HG02571 (cell line): ENCODE measurements around the gene HDAC4.

Experiments used
- ATAC-seq: cut with Tn5 transposase; IDR thresholded peaks from one replicate; pipeline ENCODE4 v1.9.1; 2021; ENCODE audit warnings: mild to moderate bottlenecking, moderate library complexity; ENCODE audit not compliant: unreplicated experiment

The HDAC4 gene

DNA sequence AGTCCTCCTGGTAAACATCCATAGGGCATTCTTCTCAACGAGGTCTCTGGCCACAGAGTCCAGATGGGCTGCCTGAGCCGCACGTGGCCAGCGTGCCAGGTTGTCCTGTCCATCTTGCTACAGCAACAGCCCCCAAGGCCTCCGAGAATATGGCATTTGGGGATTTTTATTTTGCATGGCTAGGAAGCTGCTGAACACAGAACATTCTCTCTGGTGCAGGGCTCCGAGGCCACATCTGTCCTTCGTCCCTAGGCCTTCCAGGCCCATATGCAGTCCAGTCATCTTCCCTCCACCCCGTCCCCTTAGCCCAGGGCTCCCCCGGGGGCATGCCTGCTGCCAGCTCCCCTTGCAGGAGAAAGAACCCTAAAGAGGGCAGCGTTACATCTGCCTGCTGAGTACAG is 2.3 kb downstream of the HDAC4 start:
- ATAC-seq: no peak

DNA sequence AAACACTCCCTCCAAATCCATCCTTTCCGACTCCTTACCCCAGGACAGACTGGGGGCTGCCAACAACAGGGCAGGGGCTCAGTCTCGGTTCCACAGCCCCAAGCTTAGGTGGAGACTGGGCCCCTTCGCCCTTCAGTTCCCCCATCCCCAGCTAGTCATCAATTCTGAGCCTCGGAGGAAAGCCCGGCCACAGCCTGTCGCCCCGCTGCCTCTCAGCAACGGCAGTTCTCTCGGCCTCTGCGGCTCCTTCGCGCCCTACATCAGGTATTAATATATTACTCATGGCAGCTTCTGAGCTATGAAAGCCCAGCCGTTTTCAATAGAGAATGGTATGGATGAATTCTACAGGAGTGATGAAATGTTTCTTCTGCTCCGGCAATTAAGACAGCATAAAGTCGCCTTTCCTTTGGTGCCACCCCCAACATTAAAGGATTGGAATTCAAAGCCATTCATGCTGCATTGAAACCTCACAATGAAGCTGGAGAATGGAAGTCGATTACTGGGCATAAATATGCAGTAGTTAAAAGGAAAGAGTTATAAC is 2.8 kb downstream of the HDAC4 start:
- ATAC-seq: no peak

DNA sequence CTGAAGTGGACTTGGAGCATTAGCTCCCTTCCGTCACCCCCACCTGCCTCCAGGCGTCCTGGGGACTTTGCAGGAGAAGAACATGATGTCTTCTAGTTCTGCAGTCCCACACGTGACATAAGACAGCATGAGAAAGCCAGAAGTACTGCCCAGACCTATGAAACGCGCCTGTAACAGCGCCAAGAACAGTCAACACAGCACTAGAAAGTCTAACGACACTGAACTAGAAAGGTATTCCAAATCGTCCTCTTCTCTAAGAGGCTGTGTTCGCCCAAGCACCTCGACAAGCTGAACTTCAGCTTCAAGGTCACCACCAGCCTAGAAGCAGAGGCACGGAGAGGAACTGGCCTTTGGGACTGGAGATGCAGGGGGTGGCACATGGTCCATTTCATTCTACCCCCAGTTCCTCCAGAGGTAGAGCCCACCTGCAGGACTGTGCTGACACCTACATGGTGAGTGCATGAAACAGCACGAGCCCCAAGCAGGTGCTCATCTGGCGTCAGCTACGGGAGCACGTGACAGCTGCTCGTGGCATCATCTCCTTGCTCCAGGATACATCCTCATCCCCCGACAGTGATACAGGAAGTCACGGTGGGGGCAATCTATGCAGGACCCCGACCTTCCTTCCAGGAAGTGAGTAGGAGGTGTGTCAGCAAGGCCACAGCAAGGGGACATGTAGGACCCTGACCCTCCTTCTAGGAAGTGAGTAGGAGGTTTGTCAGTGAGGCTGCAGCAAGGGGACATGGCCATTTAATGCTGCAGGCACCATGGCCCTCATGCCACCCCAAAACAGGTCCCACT is 3.7 kb downstream of the HDAC4 start:
- no peak for ATAC-seq

DNA sequence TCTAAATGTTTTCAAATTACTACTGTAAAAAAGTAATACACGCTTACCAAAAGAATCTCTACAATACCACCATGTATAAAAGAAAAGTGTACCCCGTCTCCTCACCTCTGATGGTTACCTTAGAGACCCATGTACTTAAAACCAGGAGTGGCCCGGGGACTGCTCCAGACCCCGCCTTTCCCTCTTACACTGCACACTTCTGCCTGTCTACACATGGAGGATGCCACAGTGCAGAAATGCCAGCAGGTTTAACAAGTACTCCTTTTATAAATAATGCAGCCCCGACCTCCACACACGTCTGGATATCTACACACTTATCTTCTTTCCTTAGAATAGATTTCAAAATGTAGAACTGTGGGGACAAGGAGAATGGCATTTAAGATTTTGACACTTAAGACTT is 5.3 kb downstream of the HDAC4 start:
- no peak for ATAC-seq

DNA sequence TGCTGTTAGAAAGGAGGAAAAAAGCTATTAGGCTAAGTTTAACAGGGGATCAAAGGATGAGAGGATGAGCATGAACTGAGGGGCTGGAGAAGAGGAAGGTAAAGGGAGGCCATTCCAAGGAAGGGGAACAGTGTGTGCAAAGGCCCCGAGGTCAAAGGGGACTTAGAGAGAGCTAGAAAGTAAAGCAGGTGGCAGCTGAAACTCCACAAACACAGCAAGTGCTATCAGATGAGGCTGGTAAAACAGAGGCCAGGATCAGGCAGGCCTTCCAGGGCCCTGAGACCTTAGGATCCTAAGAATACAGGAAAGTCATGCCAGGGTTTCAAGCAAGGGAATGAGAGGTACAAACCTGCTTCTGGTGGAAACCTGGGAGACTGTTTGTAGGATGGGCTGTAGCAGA is 5.8 kb downstream of the HDAC4 start:
- ATAC-seq: no peak

DNA sequence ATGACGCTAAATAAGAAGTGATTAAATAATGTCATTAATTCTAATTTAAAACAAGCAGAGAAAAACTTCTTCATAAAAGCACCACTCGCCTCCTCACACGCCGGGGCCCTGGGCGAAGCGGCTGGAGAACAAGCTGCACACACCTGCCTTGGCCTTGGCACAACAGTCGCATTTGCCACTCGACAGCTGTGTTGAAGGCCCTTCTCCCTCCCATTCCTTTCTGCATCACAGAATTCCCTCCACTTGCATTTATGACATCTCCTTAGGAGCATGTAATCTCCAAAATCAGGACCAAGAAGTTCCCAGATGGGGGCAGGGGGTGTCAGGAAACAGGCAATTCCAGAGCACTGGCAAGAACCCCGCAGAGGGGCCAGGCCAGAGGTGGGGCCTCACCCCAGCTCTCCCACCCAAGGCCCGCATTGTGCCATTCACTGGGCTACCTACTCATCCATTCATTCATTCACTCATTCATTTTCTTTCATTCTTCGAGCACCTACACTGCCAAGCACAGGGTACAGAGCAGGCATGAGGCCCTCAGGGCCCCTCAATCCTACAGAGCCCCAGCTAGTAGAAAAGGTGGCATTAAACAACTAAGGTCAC is 6.4 kb downstream of the HDAC4 start:
- no peak for ATAC-seq

DNA sequence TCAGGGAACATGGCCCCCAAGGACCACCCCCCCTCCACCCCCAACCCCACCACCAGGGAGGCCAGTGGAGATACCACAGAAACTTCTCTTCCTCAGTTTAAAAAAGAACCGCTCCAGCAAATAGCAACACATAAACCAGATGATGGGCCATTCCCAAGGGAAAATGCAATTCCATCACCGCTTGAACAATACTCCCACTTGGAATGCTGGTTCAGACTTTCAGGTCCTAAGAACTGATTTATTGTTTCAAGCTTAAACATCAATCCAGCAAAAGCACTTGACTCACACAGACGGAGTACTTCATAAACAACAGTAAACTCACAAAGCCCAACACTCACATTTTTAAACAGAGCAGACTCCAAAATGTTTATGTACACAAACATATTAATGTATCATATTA is 6.9 kb downstream of the HDAC4 start:
- ATAC-seq: no peak

DNA sequence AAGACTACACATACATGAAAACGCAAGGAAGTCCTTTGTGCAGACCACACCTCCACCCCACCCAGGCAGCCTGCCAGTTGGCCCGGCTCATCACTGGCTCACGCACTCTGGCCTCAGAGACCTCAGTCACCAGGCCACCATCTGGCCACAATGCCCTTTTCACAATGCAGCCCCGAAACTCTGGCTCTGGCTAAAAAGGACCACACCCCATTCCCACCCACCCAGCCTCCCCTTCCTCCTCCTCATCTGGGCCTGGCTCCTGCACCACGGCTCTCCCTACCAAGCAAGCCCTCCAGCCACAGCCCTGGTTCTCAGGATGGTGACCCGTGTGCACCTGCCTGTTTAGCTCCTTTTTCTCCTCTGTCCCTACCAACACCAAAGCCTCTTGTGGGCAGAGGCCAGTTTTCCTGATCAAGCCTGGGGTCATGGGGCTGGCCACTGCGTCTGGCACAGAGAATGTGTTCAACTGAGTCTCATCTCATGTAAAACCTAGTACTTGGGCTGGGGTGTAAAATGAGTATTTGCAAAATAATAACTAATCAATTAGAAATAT is 7.4 kb downstream of the HDAC4 start:
- ATAC-seq: no peak

DNA sequence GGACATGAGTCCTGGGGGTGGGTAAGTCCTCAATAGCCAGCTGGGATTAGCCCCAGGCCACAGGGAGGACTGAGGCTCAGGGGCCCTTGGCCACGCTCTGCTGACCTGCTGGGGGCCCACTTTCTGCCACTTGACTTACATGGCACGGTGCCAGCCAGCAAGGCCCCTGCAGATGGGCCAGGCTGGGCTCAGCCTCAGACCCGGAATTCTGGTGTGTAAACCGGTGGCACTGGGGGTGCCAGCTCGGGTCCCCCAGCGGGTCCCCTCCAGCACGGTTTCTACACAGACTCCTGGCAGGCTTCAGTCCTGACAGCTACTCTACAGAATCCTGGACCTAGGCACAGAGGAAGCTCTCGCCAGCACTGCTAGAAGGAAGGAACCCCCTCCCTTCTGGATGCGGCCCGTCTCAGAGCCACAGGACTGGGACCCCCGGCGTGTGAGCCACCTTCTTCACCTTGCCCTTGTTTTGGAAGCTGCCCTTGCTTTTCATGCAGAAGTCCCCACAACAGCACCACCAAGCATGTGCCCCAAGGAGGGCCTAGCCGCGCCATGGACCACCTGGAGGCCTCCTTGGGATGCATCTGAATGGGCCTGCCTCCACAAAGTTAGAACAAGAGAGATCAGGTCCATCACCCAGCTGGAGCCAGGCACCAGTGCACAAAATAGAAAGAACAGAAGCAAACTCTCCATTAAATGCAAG is 8.0 kb downstream of the HDAC4 start:
- no peak for ATAC-seq

DNA sequence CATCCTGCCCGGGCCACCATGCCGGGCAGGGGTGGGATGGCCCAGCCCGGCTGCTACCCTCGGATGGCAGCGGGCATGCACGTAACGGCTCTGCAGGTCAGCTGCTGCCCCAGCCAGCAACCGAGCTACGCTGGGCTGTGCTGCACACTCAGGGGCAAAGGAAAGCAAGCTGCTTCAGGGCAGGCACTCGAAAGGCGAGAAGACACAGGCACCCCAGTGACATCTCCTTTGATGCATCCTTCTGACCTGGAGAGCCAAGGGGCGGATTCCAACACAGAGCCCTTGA is 8.8 kb downstream of the HDAC4 start:
- ATAC-seq: no peak

DNA sequence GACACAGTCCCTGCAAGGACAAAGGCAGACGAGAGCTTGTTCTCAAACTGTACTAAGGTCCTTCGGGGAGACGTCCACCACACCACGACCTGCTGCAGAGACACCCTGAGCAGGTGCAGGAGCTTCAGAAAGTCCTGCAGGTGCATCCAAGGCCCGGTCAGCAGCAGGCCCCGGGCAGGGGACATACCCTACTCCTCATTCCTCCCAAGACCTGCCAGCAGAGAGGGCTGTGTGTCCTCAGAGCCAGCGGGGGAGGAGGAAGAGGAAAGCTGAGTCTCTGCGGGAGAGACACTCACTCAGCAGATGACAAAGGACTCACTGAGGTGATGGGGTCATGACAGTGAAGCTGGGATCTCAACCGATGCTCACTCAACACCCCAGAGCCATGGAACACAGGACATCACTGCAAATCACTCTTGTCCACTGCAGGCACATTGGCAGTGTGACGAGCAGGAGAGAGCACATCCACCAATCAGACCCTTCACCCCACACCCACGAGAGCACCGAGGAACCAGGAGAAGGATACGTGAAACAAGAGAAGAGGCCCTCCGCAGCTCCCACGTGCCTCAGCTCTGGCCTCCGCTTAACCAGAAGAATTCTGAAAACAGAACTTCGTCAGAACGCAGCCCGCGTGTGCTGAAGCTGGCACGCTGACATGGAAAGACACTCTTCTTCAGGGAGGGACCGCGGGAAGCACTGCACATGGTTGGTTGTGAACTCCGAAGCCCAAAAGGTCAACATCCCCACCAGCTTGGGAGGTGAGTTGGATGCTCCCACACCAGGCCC is 9.3 kb downstream of the HDAC4 start:
- ATAC-seq: no peak

DNA sequence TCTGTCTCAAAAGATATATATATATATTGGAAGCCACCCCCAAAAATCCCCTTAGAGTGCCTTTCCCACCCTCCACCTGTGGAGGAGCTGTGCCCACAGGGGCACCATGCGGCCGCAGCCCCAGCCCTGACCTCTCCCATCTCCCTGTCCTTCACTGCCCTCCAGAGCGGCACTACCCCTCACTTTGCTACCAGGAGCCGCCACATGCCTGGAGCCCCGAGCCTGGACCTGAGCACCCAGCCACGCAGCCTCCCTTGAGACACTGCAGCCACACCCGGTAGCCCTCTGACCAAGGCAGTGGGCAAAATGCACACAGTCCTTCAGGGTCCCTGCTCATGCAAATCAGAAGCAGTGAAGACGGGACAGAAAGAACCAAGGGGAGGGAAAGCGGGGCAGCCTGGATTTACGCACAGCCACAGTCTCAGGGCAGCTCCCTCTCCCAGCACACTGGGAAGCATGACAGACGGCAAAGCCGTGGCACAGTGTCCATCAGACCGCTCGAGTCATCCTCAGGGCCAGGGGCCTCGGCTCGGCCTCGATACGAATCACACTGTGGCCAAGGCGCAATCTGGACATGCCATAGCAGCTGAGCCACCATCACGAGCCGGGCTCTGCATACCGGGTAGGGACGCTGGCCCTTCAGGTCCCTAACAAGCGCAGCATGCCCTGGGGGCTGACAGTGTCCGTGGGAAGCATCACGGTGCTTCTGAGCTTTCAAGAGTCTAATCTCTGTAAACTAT is 10.1 kb downstream of the HDAC4 start:
- no peak for ATAC-seq

DNA sequence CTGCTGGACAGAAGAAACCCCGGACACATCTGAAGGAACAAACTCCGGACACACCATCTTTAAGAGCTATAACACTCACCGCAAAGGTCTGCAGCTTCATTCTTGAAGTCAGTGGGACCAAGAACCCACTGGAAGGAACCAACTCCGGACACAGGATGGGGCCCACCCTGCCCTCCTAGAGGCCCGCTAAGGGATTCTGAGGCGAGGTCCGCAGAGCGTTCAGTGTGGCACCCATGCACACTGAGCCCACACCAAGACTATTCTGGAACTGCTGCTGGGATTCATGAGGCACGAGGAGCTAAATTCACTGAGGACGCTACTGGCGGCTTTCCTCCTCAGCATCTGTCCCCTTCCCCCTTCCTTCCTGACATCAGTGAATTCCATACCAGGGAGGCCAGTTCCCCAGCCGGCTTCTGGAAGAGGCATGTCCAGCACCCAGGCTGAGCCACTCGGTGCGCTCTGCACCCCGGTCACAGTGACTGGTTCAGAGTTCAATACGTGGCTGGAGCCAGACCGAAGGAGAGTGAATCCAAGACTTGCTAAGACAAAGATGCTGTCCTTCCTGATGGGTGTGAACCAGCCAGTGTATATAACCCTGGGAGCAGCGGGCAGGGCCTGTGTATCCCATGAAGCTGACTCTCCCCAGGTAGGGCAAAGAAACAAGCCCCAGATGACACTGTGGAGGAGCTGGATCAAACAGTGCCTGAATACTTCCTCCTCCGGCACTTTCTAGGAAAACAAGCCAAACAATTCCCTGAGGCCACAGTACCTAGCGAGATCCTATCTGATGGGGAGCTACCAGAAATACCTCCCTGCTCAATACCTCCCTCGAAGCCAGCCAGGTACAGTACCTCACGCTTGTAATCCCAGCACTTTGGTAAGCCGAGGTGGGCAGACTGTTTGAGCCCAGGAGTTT is 11.1 kb downstream of the HDAC4 start:
- no peak for ATAC-seq

DNA sequence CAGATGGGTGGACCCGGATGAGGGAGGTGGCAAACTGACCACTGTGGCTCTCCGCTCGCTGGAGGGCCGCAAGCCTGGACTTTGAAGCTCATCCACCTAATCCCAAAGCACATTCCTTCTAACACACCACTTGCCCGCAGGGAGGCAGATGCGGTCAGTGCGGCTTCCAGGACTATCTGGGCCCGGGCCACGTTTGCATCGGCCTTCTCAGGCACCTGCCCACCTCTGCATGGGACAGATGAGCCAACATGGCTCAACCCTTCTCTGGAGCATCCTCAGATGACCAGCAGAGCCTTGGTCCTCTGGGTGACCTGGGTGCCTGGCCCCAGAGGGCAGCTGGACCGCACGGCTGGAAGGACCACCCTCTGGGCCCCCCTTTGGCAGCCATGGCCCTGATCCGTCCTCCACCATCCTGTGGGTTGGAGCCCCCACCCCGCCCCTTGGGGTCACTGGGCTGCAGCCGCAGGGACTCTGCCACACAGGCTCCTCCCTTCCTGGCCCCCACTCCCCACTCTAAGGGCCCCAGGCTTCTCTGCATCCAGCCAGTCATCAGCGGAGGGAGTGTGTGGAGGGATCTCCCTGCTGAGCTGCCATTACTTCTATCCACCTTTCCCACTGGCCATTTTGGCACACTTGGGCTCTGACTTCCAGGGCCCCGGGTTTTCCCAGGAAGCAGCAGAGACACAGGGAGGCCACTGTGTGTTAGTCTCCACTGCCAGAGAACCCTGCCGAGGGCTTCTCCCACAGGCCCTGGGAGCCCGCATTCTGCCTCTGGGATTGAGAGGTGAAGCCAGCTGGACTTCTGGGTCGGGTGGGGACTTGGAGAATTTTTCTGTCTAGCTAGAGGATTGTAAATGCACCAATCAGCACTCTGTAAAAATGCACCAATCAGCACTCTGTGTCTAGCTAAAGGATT is 12.3 kb downstream of the HDAC4 start:
- ATAC-seq: no peak

DNA sequence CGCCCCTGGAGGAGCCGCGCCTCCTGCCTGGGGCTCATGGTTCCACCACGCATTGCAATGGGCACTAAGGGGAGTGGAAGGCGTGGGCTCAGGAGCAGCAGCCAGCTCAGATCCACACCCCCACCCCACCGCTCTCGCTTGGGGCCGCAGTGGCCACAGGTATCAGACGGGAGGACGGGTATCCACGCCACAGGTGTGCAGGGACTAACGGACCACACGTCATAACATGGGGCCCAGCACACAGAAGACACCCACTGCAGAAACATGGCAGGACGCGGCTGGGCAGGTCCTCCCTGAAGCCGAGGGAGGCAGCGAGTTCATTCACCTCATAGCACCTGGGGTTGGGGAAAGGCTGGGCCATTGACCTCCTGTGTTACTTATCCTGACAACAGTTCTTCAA is 13.0 kb downstream of the HDAC4 start:
- no peak for ATAC-seq

DNA sequence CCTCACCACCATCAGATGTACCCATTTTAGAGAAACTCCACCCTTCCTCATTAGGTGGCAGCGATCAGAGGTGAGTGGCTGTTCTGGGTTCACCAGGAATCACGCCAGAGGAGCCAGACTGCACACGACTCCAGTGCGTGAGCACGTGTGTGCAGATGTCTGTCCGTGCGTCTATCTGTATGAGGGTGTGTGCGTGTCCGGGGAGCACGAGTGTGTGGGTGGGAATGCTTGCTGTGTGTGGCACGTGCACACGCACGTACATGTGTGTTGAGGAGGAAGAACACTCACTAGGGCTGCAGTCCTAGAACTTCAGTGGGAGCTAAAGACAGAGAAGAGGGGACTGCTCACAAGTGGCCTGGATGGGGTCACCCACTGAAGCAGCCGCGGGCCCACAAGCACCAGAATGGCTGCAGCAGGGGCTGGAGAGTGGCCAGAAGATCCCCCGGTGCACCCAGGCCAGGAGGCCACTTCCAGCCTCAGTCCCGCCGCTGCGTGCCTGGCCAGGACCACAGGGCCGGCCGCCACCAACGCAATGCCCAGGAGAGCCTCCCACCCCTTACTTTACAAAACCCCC is 13.9 kb downstream of the HDAC4 start:
- no peak for ATAC-seq

DNA sequence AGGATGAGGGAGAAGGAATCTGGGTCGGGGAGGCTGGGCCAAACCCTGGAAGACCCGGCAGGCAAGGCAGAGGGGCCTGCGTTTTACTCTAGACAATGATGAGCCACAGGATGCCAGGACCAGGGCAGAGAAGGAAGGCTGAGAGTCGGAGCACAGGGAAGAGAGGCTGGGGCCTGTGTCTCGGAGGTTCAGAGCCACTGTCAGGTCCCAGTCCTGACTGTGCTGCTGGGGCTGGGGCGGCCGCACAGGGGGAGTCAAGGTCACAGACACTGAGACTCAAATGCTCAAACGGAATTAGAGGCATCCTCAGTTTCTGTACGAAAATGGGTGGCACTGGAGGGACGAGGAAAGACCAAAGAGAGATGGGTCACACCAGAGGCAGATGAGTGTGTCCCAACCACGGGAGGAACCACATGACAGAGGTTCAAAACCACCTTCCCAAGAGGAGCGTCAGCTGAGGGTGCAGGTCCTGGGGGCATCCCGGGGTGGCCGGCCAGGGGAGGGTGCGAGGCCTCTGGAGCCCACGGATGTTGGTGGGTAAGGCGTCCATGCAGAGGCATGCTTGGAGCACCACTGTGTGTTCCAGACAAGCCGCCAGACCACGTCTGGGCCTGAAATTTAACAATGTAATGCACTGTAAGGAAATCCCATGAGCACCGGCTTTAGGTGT is 14.7 kb downstream of the HDAC4 start:
- ATAC-seq: no peak
